ENCODE data around the gene ADGRV1.

GRCh38 chr5:90853750-90854149 lies 295.2 kb downstream of the ADGRV1 start:
- TF ChIP-seq, protein P1, sequence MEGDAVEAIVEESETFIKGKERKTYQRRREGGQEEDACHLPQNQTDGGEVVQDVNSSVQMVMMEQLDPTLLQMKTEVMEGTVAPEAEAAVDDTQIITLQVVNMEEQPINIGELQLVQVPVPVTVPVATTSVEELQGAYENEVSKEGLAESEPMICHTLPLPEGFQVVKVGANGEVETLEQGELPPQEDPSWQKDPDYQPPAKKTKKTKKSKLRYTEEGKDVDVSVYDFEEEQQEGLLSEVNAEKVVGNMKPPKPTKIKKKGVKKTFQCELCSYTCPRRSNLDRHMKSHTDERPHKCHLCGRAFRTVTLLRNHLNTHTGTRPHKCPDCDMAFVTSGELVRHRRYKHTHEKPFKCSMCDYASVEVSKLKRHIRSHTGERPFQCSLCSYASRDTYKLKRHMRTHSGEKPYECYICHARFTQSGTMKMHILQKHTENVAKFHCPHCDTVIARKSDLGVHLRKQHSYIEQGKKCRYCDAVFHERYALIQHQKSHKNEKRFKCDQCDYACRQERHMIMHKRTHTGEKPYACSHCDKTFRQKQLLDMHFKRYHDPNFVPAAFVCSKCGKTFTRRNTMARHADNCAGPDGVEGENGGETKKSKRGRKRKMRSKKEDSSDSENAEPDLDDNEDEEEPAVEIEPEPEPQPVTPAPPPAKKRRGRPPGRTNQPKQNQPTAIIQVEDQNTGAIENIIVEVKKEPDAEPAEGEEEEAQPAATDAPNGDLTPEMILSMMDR (IDR thresholded peaks at IDR 0.05; ENCODE audit: extremely low read depth in 1 of 2, insufficient read depth in 1 of 2, low read depth in 1 of 2, low read length in 2 of 2) = no peak
- TF ChIP-seq POLR2AphosphoS5 (IDR thresholded peaks at IDR 0.05; ENCODE audit: insufficient read depth, low read depth, low read length) (no peak), EZH2 (IDR thresholded peaks at IDR 0.05; ENCODE audit: borderline replicate concordance, low read depth, low read length, severe bottlenecking) (no peak), GATA2 (IDR thresholded peaks at IDR 0.05; ENCODE audit: insufficient read depth, insufficient read length, low read depth, low read length) (no peak), POLR2A (IDR thresholded peaks at IDR 0.05; ENCODE audit: low read depth, low read length) (no peak)
